Activated CD4-positive, alpha-beta T cell treated with anti-CD3 and anti-CD28 coated beads for 1 hour (primary cell): ENCODE measurements around the gene SSH2.
"Not testable (repeated sequence)": the region's sequence is repeated elsewhere in the genome, so short reads cannot be mapped to it uniquely, and the experiment has no call there.

ENCODE experiments used
- DNase-seq: peaks from one replicate; pipeline ENCODE4 v3.0.0-alpha.2; 2020

Gene SSH2

DNA sequence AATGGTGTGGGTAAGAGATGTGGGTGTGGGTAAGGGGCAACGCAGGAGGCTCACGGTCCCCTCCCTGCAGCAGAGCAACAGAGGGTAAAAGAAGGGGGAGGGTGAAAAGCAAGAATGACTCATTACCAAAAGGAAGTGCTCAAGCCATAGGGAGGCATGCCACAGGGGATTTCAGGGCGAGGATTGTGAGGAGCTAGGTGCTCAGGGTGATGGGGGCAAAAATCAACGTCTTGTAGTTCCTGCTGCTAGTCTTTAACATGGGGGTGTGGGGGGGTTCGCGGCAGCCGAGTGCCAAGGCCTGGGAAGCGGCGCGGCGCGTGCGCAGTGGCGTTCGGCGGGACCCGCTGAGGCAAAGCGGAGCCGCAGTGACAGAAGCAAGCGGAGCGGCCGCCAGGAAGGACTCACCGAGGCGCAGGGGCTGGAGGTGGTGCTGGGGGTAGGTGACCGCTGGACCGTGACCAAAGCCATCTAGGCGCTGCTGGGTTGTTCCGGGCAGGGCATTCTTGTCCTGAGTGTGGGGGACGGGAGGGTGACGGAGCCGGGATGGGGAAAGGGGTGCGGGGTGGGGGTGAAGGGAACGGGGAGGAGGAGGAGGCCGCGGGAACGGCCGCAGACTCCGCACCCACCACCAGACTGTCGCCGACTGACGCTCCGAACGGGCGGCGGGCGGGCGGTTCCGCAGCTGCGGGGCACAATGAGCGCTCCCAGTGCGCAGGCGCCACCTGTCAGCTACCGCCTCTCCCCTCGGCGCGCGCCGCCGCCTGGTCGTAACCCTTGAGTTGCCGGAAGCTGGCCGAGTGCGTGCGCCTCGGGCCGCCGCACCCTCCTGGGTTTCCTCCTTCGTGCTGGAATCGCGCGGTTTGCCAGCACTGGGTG, at the start of gene SSH2:
Gene SSH2, minus strand, starts transcription at position 696 of the 876 bp plus-strand sequence. Its CDS starts 228 bp downstream, at position 468.
- peak; percentile 80 for DNase-seq

- no peak for DNase-seq
Measured at GRCh38 chr17:29977836-29978235, 47.8 kb upstream of the SSH2 start.

DNA sequence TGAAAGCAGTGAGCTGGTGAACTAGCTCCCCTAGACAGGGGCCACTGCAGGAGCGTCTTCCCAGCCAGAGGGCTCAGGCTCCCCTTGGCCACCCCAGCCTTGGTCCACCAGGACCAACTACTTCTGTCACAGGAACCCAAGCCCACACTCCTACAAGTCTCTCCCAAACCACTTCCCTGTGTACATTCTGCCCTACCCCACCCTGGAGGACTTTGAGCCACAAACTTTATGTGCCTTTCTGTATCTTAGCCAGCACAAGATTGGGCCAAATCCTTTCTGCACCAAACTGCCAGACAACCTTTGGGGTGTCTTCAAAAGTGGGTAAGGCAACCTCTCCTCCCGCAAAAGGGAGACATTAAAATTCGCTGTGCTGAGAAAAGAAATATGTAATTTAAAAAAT, 43.0 kb upstream of the SSH2 start:
- no peak for DNase-seq

- no peak for DNase-seq
Measured at GRCh38 chr17:29972277-29972676, 42.2 kb upstream of the SSH2 start.

GRCh38 chr17:29968271-29968670, 38.2 kb upstream of the SSH2 start:
- no peak for DNase-seq

DNA sequence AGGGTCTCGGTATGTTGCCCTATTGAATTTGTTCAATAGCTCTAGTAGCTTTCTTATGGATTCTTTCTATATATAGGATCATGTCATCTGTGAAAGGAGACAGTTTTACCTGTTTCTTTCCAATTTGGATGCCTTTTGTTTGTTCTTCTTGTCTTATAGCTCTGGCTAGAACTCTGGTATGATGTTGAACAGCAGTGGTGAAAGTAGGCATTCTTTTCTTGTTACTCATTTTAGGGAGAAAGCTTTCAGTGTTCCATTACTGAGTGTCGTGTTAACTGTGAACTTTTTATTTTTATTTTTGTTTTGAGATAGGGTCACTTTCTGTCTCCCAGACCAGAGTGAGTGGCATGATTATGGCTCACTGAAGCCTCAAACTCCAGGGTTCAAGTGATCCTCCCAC, 32.6 kb upstream of the SSH2 start:
- DNase-seq = no peak

- no peak for DNase-seq
Measured at GRCh38 chr17:29959658-29960337, 29.8 kb upstream of the SSH2 start.

GRCh38 chr17:29958947-29959657, 29.1 kb upstream of the SSH2 start:
- DNase-seq = no peak

GRCh38 chr17:29957488-29957887, 27.5 kb upstream of the SSH2 start:
- not testable (repeated sequence) for DNase-seq

GRCh38 chr17:29956225-29956624, 26.2 kb upstream of the SSH2 start:
- no peak for DNase-seq

DNA sequence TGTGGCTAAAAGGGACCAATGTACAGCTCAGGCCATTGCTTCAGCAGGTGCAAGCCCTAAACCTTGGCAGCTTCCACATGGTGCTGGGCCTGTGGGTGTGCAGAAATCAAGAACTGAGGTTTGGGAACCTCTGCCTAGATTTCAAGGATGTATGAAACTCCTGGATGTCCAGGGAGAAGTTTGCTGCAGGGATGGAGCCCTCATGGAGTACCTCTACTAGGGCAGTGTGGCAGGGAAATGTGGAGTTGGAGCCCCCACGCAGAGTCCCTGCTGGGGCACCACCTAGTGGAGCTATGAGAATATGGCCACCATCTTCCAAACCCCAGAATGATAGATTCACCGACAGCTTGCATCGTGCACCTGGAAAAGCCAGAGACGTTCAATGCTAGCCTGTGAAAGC, 24.4 kb upstream of the SSH2 start:
- DNase-seq = no peak

GRCh38 chr17:29949696-29950095, 19.7 kb upstream of the SSH2 start:
- no peak for DNase-seq

- DNase-seq = no peak
Measured at GRCh38 chr17:29948448-29949215, 18.6 kb upstream of the SSH2 start.

GRCh38 chr17:29945281-29945680, 15.3 kb upstream of the SSH2 start:
- DNase-seq = no peak

DNA sequence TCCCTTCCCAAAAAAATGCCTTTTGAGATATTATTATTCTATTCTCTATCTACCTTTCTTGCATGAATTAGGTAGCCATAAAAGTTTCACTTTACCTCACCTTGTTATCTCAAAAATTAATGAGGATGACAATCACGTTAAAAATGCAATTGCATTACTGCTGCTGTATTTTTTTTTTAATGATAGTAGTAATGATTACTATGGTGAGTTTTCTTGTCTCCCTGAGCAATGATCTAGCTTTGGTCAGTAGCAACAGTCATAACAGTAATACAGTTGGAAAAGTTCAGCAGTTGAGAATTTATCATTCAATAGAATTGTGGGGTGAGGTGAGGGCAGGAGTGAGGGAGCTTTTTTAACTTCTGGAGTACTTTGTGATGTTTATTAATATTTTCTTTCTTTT, 11.3 kb upstream of the SSH2 start, which contains the start of gene EFCAB5:
Gene EFCAB5, plus strand, starts transcription at position 301 of the 400 bp plus-strand sequence. CDS start 163 bp downstream, outside the sequence.
- DNase-seq = no peak

DNA sequence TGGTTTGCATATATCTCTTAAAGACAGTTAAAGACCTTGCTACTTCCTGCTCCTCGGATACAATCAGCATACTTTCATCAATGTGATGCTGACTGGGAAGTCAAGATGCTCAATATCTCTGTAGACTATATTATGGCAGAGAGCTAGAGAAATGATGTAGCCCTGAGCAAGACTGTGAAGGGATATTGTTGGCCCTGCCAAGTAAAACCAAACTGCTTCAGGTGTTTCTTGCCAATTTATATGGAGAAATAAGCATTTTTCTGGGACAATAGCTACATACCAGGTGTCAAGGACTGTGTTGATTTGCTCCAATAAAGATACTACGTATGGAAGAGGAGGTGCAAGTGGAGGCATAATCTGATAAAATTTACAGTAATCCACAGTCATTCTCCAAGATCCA, 6.7 kb upstream of the SSH2 start:
- no peak for DNase-seq

- DNase-seq = not testable (repeated sequence)
Measured at GRCh38 chr17:29935909-29936308, 5.9 kb upstream of the SSH2 start.

GRCh38 chr17:29933379-29933778, 3.4 kb upstream of the SSH2 start:
- no peak for DNase-seq

GRCh38 chr17:29931231-29931932, 1.4 kb upstream of the SSH2 start:
- DNase-seq = peak; percentile 58

DNA sequence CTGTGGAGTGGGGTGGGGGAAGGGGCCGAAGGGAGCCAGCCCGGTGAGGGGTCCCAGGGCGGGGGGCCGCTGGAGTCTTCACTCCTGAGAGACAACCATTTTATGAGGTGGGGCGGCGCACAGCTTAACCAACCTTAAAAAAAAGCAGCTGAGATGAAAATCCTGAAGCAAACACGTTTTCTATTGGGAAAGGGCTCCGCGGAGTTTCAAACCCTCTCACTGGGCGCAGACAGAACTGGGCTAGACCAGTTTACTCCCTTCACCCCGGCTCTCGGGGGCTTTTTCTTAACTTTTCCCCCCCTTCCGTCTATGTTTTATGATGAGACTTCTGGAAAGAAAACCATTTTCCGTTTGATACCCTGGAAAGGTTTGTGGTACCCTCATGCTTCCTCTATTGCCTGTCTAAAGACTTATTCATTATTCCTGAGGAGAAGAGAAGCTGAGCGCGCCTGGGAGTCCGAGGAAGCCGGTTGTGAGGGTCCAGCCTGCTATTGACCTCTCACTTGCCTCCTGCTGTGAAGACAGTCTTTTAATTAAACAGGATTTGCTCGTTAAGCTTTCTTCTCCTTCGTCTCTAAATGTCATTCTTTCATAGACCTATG, 482 bp upstream of the SSH2 start:
- no peak for DNase-seq

- no peak for DNase-seq
Measured at GRCh38 chr17:29929006-29929532, 959 bp downstream of the SSH2 start.
